Endothelial cell of umbilical vein (primary cell): ENCODE data around the gene TNS2. TPM values are rescaled to one million over a fixed set of nuclear protein-coding genes. Genes with fewer than 3 reads are reported as not detected.

Source experiments
- BruUV-seq: library from RNA; stranded (reverse); fragments of 400-500 nt; replicated peaks from 2 replicates; lab custom pipeline; 2021; lab: Mats Ljungman, UMichigan
- CTCF ChIA-PET: fragments of 300-600, 350-600 bp; sonication (Branson Sonifier 250); formaldehyde crosslinking; loops from one replicate; lab custom pipeline; 2021; ENCODE audit warnings: antibody characterized with exemption, inconsistent platforms; lab: Charles Lee
- POLR2A ChIA-PET: fragments of 300-600, 350-600 bp; sonication (Branson Sonifier 250); formaldehyde crosslinking; loops from one replicate; lab custom pipeline; 2021; ENCODE audit warnings: antibody characterized with exemption, inconsistent platforms; lab: Charles Lee
- DNase-seq: peaks from one replicate; pipeline ENCODE4 v3.0.0-alpha.2; 2011; ENCODE audit warnings: low read depth, low spot score
- FAIRE-seq: peaks from 2 replicates; lab custom pipeline; 2011; peaks lifted over from hg19 to GRCh38; lab: Jason Lieb, UNC
- H2AFZ ChIP-seq: 2 replicates; pipeline ENCODE4 v1.6.0; 2012; ENCODE audit warnings: low read depth, low read length, control low read depth, inconsistent platforms
- H3K27ac ChIP-seq: 2 replicates; pipeline ENCODE4 v1.5.1; 2011; ENCODE audit warnings: low read depth, mild to moderate bottlenecking, control low read depth, low read length, moderate library complexity; ENCODE audit not compliant: insufficient read depth
- H3K27me3 ChIP-seq, 2 experiments: 2 replicates each; pipeline versions ENCODE4 v1.6.0 to v1.6.1; 2011; ENCODE audit warnings: low read length in 2 of 2, mixed read lengths in 1 of 2; ENCODE audit not compliant: control insufficient read depth in 2 of 2, insufficient read depth in 2 of 2
- H3K36me3 ChIP-seq, 2 experiments: 2 replicates in 1 of 2; 3 replicates in 1 of 2; pipeline ENCODE4 v1.5.1; 2011; ENCODE audit warnings: low read length in 2 of 2, mild to moderate bottlenecking in 1 of 2, moderate library complexity in 1 of 2; ENCODE audit not compliant: control insufficient read depth in 2 of 2, insufficient read depth in 2 of 2; ENCODE audit errors: extremely low read depth in 1 of 2
- H3K4me1 ChIP-seq: 3 replicates; pipeline ENCODE4 v1.5.1; 2011; ENCODE audit warnings: mild to moderate bottlenecking, low read length; ENCODE audit not compliant: control insufficient read depth, insufficient read depth; ENCODE audit errors: extremely low read depth
- H3K4me2 ChIP-seq: 2 replicates; pipeline ENCODE4 v1.6.1; 2011; ENCODE audit warnings: low read length, control low read depth, mixed read lengths; ENCODE audit not compliant: insufficient read depth
- H3K4me3 ChIP-seq, 3 experiments: fragments of 200-600 bp in 1 of 3; sonication (generic), shearing (Covaris generic) in 1 of 3; replicated peaks in 1 of 3; 2 replicates each; pipeline ENCODE4 v1.5.1; 2011 to 2016; ENCODE audit warnings: control low read depth in 3 of 3, low read length in 3 of 3, mild to moderate bottlenecking in 2 of 3, inconsistent platforms in 1 of 3, low read depth in 1 of 3, moderate library complexity in 1 of 3; ENCODE audit not compliant: insufficient read depth in 1 of 3
- H3K79me2 ChIP-seq: 2 replicates; pipeline ENCODE4 v1.6.0; 2012; ENCODE audit warnings: low read length, inconsistent platforms; ENCODE audit not compliant: control insufficient read depth, insufficient read depth
- H3K9ac ChIP-seq: replicated peaks from 2 replicates; pipeline ENCODE3; 2011; ENCODE audit warnings: low read length, control low read depth; ENCODE audit not compliant: insufficient read depth; ENCODE audit errors: extremely low read depth
- H3K9me1 ChIP-seq: replicated peaks from 3 replicates; pipeline ENCODE4 v1.6.0; 2011; ENCODE audit warnings: mild to moderate bottlenecking, low read length; ENCODE audit not compliant: control insufficient read depth, insufficient read depth; ENCODE audit errors: extremely low read depth
- H3K9me3 ChIP-seq: replicated peaks from 2 replicates; pipeline ENCODE4 v1.5.1; 2012; ENCODE audit warnings: low read length, inconsistent platforms; ENCODE audit not compliant: control insufficient read depth, insufficient read depth
- H4K20me1 ChIP-seq: replicated peaks from 2 replicates; pipeline ENCODE3; 2011; ENCODE audit warnings: mild to moderate bottlenecking, low read length; ENCODE audit not compliant: control insufficient read depth, insufficient read depth; ENCODE audit errors: extremely low read depth
- CTCF ChIP-seq, 2 donors: IDR thresholded peaks; 1 replicate in 1 of 2; 2 replicates in 1 of 2; pipeline ENCODE4 v1.5.1; 2011; ENCODE audit warnings: low read length in 2 of 2, mild to moderate bottlenecking in 2 of 2, moderate library complexity in 2 of 2, control low read depth in 1 of 2, inconsistent platforms in 1 of 2, low read depth in 1 of 2; ENCODE audit not compliant: insufficient read depth in 1 of 2; ENCODE audit errors: extremely low read depth in 1 of 2
- EZH2 ChIP-seq: IDR thresholded peaks from 2 replicates; pipeline ENCODE4 v1.6.1; 2012; ENCODE audit warnings: borderline replicate concordance, low read depth, mild to moderate bottlenecking, moderate library complexity, low read length, inconsistent platforms; ENCODE audit not compliant: severe bottlenecking
- FOS ChIP-seq: IDR thresholded peaks from 2 replicates; pipeline ENCODE4 v1.6.1; 2011; ENCODE audit warnings: mild to moderate bottlenecking, low read length, moderate library complexity, borderline replicate concordance; ENCODE audit not compliant: insufficient read depth
- GATA2 ChIP-seq: IDR thresholded peaks from 2 replicates; pipeline ENCODE4 v1.7.0; 2011; ENCODE audit warnings: low read depth, mild to moderate bottlenecking, moderate library complexity, mixed read lengths, low read length; ENCODE audit not compliant: insufficient read length, insufficient read depth
- JUN ChIP-seq: IDR thresholded peaks from 2 replicates; pipeline ENCODE4 v1.6.1; 2011; ENCODE audit warnings: borderline replicate concordance, low read depth; ENCODE audit not compliant: insufficient read length, insufficient read depth
- MAX ChIP-seq: IDR thresholded peaks from 2 replicates; pipeline ENCODE4 v1.6.1; 2011; ENCODE audit not compliant: insufficient read depth, insufficient read length
- MYC ChIP-seq: IDR thresholded peaks from one replicate; pipeline ENCODE4 v1.6.1; 2011; ENCODE audit warnings: mild to moderate bottlenecking, low read depth, low read length
- POLR2A ChIP-seq: IDR thresholded peaks from 2 replicates; pipeline ENCODE4 v1.6.1; 2012; ENCODE audit warnings: low read depth, mild to moderate bottlenecking, control low read depth, low read length
- POLR2AphosphoS5 ChIP-seq: IDR thresholded peaks from 2 replicates; pipeline ENCODE4 v1.6.1; 2012; ENCODE audit warnings: low read depth, mild to moderate bottlenecking, control low read depth, low read length, moderate library complexity; ENCODE audit not compliant: insufficient read depth
- dilution Hi-C: fragments of 300-500 bp; cut with MboI; formaldehyde crosslinking; loops from one replicate; pipeline ENCODE4 v1.15.0; 2019; ENCODE audit warnings: low sequenced_read_pairs; ENCODE audit not compliant: extremely low pct_ligation_motif_present
- intact Hi-C: fragments of 100-400 bp; cut with micrococcal nuclease; formaldehyde crosslinking; loops from one replicate; pipeline ENCODE4 v1.10.0; 2022
- polyA plus RNA-seq, 4 experiments: library from polyadenylated mRNA; depleted of rRNA in 3 of 4; stranded (reverse) in 3 of 4; unstranded in 1 of 4; fragments of >200 nt; gene quantifications; 2 replicates each; pipeline versions ENCODE4 v1.2.1 to v1.2.3, GENCODE V29; 2011 to 2012; ENCODE audit warnings: missing spikeins in 1 of 4
- total RNA-seq: library from RNA; stranded (reverse); gene quantifications from 2 replicates; pipeline ENCODE4 v1.2.3, GENCODE V29; 2021

Gene TNS2
- total and polyA plus RNA-seq, 2 donors (not counting 3 experiments of a cell fraction or from before 2014, with no cell fraction given) = 84.5 to 106 TPM

GRCh38 chr12:53036802-53037201, 13.1 kb upstream of the TNS2 start:
- Histone ChIP-seq H2AFZ (no peak overlapping the region), H3K4me2 (no peak overlapping the region), H3K27ac (no peak overlapping the region), H3K9ac (no peak overlapping the region), H4K20me1 (no peaks in the 10 kb centered on the region), H3K9me3 (no peaks in the 10 kb centered on the region), H3K4me3 (no peak overlapping the region), H3K9me1 (no peaks in the 10 kb centered on the region), H3K4me1 (peaks cover 35% of the 10 kb centered on the region), H3K27me3 (no peaks in the 10 kb centered on the region), H3K79me2 (no peaks in the 10 kb centered on the region), H3K36me3 (peaks cover 32 to 41% of the 10 kb centered on the region in 2 experiments)
- FAIRE-seq (no peak), DNase-seq (no peak)
- BruUV-seq = no TSS peak
- CTCF ChIA-PET = interaction anchor here (2.6 to 4.3 kb wide), 5 partner anchors 10 to 161 kb away, joined by 15 to 40 read pairs (median 17); partner anchors contain the start of gene TNS2
- intact Hi-C loops (no loop called here), dilution Hi-C loops (no loop called here)
- POLR2A ChIA-PET = no interaction called here
- no peak for TF ChIP-seq EZH2
- TF ChIP-seq POLR2A = no peak
- no peak for TF ChIP-seq FOS

GRCh38 chr12:53039851-53040250, 10.0 kb upstream of the TNS2 start:
- no peaks in the 10 kb centered on the region for H3K27me3 ChIP-seq
- no peaks in the 10 kb centered on the region for H3K9me1 ChIP-seq
- POLR2A ChIA-PET = no interaction called here
- no TSS peak for BruUV-seq
- TF ChIP-seq MAX (no peak), EZH2 (no peak), MYC (no peak), GATA2 (no peak), POLR2A (no peak), FOS (no peak), JUN (no peak), POLR2AphosphoS5 (no peak), CTCF (IDR thresholded peaks at IDR 0.05; ENCODE audit: extremely low read depth in 1 of 2, insufficient read depth in 1 of 2, low read depth in 1 of 2, low read length in 2 of 2) (no peak)
- DNase-seq = no peak
- H3K4me3 ChIP-seq = no peak overlapping the region
- no peaks in the 10 kb centered on the region for H3K79me2 ChIP-seq
- H3K4me2 ChIP-seq = no peak overlapping the region
- dilution Hi-C loops (no loop called here), intact Hi-C loops (no loop called here)
- H4K20me1 ChIP-seq = no peaks in the 10 kb centered on the region
- no peak overlapping the region for H3K27ac ChIP-seq
- peaks cover 18 to 28% of the 10 kb centered on the region in 2 experiments for H3K36me3 ChIP-seq
- CTCF ChIA-PET = interaction anchor here (1.4 to 4.3 kb wide), 6 partner anchors 9 to 158 kb away, joined by 4 to 40 read pairs (median 20); partner anchors contain the start of genes SPRYD3 and TNS2
- FAIRE-seq = no peak
- no peaks in the 10 kb centered on the region for H3K9me3 ChIP-seq
- H3K9ac ChIP-seq = no peak overlapping the region
- H2AFZ ChIP-seq = no peak overlapping the region
- H3K4me1 ChIP-seq = peaks cover 30% of the 10 kb centered on the region
